HG03039 (cell line): ENCODE data around the gene PDE6G.

ENCODE experiments used
- ATAC-seq: cut with Tn5 transposase; IDR thresholded peaks from one replicate; pipeline ENCODE4 v1.9.1; 2021; ENCODE audit warnings: mild to moderate bottlenecking, moderate library complexity; ENCODE audit not compliant: unreplicated experiment

PDE6G gene

DNA sequence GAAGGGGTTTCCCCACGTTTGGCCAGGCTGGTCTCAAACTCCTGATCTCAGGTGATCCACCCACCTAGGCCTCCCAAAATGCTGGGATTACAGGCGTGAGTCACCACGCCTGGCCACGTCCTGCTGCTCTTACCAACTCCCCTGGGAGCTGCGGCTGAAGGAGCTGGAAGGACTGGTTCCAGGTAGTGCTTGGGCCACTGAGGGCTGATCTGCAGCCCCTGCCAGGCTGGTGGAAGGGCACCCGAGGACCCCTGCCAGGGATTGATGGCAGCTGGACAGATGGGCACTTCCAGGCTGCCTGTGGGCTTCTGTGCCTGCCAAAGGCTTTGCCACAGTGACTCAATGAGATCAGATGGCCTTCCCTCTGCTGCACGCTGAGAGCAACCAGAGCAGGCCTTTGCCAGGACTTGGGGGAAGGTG is 7.7 kb upstream of the PDE6G start:
- no peak for ATAC-seq

GRCh38 chr17:81662002-81662401 is 5.7 kb upstream of the PDE6G start:
- no peak for ATAC-seq

GRCh38 chr17:81660441-81660840 is 4.1 kb upstream of the PDE6G start:
- ATAC-seq: no peak

GRCh38 chr17:81659038-81659437 is 2.7 kb upstream of the PDE6G start:
- no peak for ATAC-seq

DNA sequence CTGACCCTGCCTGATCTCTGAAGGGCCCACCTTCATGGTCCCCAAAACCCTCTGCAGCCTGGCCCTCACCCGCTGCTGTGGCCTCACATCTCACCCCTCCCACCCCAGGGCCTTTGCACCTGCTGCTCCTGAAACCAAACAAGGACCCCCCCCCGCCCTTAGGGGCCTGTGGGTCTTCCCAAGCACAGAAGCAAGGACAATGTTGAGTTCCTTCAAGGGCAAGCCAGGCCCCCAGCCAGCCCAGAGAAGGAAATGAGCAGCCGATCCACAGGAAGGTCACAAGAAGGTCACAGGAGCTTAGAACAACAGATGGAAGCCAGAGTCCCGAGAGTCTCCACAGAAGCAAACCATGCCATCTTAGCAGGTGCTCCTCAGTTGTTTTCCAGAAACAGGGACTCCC is 493 bp upstream of the PDE6G start:
- ATAC-seq: no peak

- ATAC-seq: no peak
Measured at GRCh38 chr17:81655378-81656117, 794 bp downstream of the PDE6G start.

- ATAC-seq: no peak
Measured at GRCh38 chr17:81652906-81653771, 3.2 kb downstream of the PDE6G start.

- no peak for ATAC-seq
Measured at GRCh38 chr17:81651692-81652091, 4.7 kb downstream of the PDE6G start.

DNA sequence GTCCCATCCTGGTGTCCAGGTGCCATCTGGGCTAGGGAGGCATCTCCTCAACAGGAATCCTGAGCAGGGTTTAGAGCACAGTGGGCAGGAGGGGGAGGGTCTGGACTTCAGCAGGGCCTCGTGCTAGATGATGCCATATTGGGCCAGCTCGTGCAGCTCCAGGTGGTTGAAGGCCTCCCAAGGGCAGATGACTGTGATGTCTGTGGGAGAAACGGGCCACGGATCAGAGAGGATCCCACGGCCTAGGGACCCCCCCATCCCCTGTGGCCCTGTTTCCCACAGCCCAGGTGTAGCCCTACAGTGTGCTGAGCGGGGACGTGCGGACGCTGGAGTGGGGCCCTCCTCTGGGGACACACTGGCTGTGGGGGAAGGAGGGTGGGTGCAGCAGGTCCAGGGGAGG is 5.4 kb downstream of the PDE6G start:
- no peak for ATAC-seq

GRCh38 chr17:81648707-81649085 is 7.6 kb downstream of the PDE6G start:
- no peak for ATAC-seq

GRCh38 chr17:81648013-81648706 is 8.2 kb downstream of the PDE6G start:
- ATAC-seq: no peak

DNA sequence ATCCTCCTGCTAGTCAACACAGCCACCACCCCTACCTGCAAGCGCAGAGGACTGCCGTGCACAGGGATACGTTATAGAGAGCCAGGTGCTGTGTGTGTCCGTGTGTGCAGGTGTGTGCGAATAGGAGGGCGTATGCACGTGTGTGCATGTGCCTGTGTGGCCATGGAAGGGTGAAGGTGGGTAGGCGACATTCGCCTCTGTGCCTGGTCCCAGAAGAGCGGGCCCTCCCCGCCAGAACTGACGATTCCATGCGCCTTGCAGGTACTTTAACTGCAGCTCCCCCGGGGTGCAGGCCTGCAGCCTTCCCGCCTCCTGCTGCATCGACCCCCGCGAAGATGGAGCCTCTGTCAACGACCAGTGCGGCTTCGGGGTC is 8.7 kb downstream of the PDE6G start:
- no peak for ATAC-seq

GRCh38 chr17:81646869-81647600 is 9.3 kb downstream of the PDE6G start:
- ATAC-seq: no peak

- ATAC-seq: no peak
Measured at GRCh38 chr17:81644976-81645952, 11.1 kb downstream of the PDE6G start.

GRCh38 chr17:81644496-81644895 is 11.8 kb downstream of the PDE6G start:
- no peak for ATAC-seq

DNA sequence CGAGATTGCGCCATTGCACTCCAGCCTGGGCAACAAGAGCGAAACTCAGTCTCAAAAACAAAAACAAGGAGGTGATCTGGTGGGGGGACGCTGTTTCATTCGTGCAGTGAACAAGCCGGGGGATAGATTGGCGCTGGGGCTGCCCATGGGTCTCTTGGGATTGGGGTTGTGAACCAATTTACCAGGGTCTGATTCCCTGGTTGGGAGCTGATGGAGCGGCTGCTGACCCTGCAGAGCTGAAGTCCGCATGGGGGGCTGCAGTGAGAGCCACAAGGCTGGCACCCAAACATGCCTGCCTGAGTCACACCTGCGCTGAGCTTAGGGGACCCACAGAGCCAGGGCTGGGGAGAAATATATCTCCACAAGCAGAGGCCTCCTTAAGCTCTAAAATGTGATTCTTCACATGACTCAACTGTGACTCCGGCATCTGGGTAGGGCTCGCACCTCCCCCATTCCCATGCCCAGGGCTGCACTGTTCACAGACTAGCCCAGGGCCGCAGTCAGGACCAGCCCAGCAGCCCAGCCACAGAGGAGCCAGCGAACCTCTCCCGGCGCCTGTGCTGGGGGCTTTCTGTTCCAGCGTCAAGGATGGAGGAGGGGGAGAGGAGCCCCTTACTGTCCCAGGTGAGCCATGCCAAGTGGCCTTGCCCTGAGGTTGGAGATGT is 14.4 kb downstream of the PDE6G start:
- no peak for ATAC-seq

- ATAC-seq: no peak
Measured at GRCh38 chr17:81640011-81640410, 16.3 kb downstream of the PDE6G start.

- no peak for ATAC-seq
Measured at GRCh38 chr17:81638683-81639082, 17.7 kb downstream of the PDE6G start.
